Parathyroid adenoma (tissue), 2 donors: ENCODE measurements around the gene NOL3.
A peak's percentile ranks its signal among the peaks of the same experiment; 100 is the strongest.

Source experiments
- H2AFZ ChIP-seq: fragments of 300-600 bp; sonication (generic); one replicate; pipeline ENCODE4 v1.7.0; 2017; ENCODE audit warnings: antibody characterized with exemption, mild to moderate bottlenecking
- H3K27ac ChIP-seq: fragments of 300-600 bp; sonication (generic); one replicate; pipeline ENCODE4 v1.7.0; 2017
- H3K27me3 ChIP-seq: fragments of 300-600 bp; sonication (generic); one replicate; pipeline ENCODE4 v1.7.0; 2017; ENCODE audit warnings: low read length; ENCODE audit not compliant: control insufficient read depth, insufficient read depth
- H3K36me3 ChIP-seq: fragments of 300-600 bp; sonication (generic); one replicate; pipeline ENCODE4 v1.7.0; 2017; ENCODE audit warnings: low read length; ENCODE audit not compliant: control insufficient read depth, insufficient read depth
- H3K4me1 ChIP-seq: fragments of 300-600 bp; sonication (generic); one replicate; pipeline ENCODE4 v1.7.0; 2017; ENCODE audit warnings: control low read depth
- H3K4me2 ChIP-seq: fragments of 300-600 bp; sonication (generic); one replicate; pipeline ENCODE4 v1.7.0; 2017; ENCODE audit warnings: low read length
- H3K4me3 ChIP-seq: fragments of 300-600 bp; sonication (generic); one replicate; pipeline ENCODE4 v1.7.0; 2017; ENCODE audit warnings: low read depth, low read length
- H3K79me2 ChIP-seq: fragments of 300-600 bp; sonication (generic); one replicate; pipeline ENCODE4 v1.7.0; 2017; ENCODE audit warnings: control low read depth
- H3K9ac ChIP-seq: fragments of 300-600 bp; sonication (generic); one replicate; pipeline ENCODE4 v1.7.0; 2017; ENCODE audit warnings: mild to moderate bottlenecking
- H3K9me3 ChIP-seq: fragments of 300-600 bp; sonication (generic); one replicate; pipeline ENCODE4 v1.7.0; 2017; ENCODE audit warnings: low read length; ENCODE audit not compliant: control insufficient read depth
- CTCF ChIP-seq: fragments of 300-600 bp; sonication (generic); IDR thresholded peaks from one replicate; pipeline ENCODE4 v1.7.0; 2017; ENCODE audit warnings: antibody characterized with exemption, mild to moderate bottlenecking
- donor health status: primary hyperparathyroidism.

Gene NOL3

DNA sequence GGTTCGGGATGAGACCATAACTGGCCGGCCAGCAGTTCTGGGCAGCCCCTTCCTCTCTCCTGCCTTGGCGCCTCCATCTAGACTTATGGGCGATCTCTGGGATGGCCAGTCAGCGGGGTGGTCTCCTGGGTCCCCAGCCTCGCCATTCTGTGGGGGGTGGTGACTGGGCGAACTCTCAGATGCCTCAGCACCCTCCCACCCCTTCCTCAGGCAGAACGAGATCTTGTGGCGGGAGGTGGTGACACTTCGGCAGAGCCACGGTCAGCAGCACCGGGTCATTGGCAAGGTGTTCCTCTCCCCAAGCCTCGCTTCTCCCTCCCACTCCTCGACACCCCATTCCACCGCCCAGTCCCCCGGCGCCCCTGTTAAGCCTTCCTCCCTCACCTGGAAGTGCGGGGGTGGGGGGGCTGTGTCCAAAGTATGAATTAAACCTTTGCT, 4.2 kb upstream of the NOL3 start:
- no peaks in the 10 kb centered on the region for H3K27me3 ChIP-seq
- peaks cover 24% of the 10 kb centered on the region for H3K4me1 ChIP-seq
- no peak for TF ChIP-seq CTCF
- no peaks in the 10 kb centered on the region for H3K9me3 ChIP-seq
- H3K27ac ChIP-seq: no peak overlapping the region
- no peaks in the 10 kb centered on the region for H3K79me2 ChIP-seq
- no peak overlapping the region for H2AFZ ChIP-seq
- no peak overlapping the region for H3K4me3 ChIP-seq
- no peaks in the 10 kb centered on the region for H3K36me3 ChIP-seq
- no peak overlapping the region for H3K4me2 ChIP-seq
- H3K9ac ChIP-seq: no peak overlapping the region

- no peaks in the 10 kb centered on the region for H3K27me3 ChIP-seq
- H3K4me1 ChIP-seq: peaks cover 22% of the 10 kb centered on the region
These were observed 3.7 kb upstream of the NOL3 start for GRCh38 chr16:67166598-67167168.

GRCh38 chr16:67167588-67167987, 2.8 kb upstream of the NOL3 start:
- no peak overlapping the region for H3K9ac ChIP-seq

More at GRCh38 chr16:67166598-67167168, 3.7 kb upstream of the NOL3 start:
- Histone ChIP-seq H3K36me3 (no peaks in the 10 kb centered on the region), H3K9ac (no peak overlapping the region), H3K27ac (no peak overlapping the region), H3K4me3 (no peak overlapping the region), H3K4me2 (no peak overlapping the region), H3K9me3 (no peaks in the 10 kb centered on the region), H3K79me2 (no peaks in the 10 kb centered on the region), H2AFZ (no peak overlapping the region)
- TF ChIP-seq CTCF: no peak

GRCh38 chr16:67169011-67169451, 1.3 kb upstream of the NOL3 start:
- TF ChIP-seq CTCF: no peak
- no peak overlapping the region for H3K4me2 ChIP-seq
- H3K36me3 ChIP-seq: no peaks in the 10 kb centered on the region
- no peak overlapping the region for H3K9ac ChIP-seq
- H3K4me1 ChIP-seq: peaks cover 27% of the 10 kb centered on the region
- H2AFZ ChIP-seq: no peak overlapping the region
- H3K4me3 ChIP-seq: no peak overlapping the region
- H3K79me2 ChIP-seq: no peaks in the 10 kb centered on the region
- no peaks in the 10 kb centered on the region for H3K27me3 ChIP-seq
- no peak overlapping the region for H3K27ac ChIP-seq
- H3K9me3 ChIP-seq: no peaks in the 10 kb centered on the region

More at GRCh38 chr16:67167588-67167987, 2.8 kb upstream of the NOL3 start:
- no peak for TF ChIP-seq CTCF
- Histone ChIP-seq H3K27ac (no peak overlapping the region), H3K4me3 (no peak overlapping the region), H3K79me2 (no peaks in the 10 kb centered on the region), H3K9me3 (no peaks in the 10 kb centered on the region), H2AFZ (no peak overlapping the region), H3K4me2 (no peak overlapping the region), H3K4me1 (peaks cover 22% of the 10 kb centered on the region), H3K36me3 (no peaks in the 10 kb centered on the region), H3K27me3 (no peaks in the 10 kb centered on the region)

GRCh38 chr16:67169642-67170167, 633 bp upstream of the NOL3 start:
- Histone ChIP-seq H3K4me1 (peaks cover 30% of the 10 kb centered on the region), H3K27ac (peak overlapping the region; percentile 85)

More at GRCh38 chr16:67169642-67170167, 633 bp upstream of the NOL3 start:
- Histone ChIP-seq H3K36me3 (no peaks in the 10 kb centered on the region), H3K9ac (no peak overlapping the region), H3K79me2 (no peaks in the 10 kb centered on the region), H2AFZ (peak overlapping the region; percentile 77), H3K9me3 (no peaks in the 10 kb centered on the region), H3K4me3 (peak overlapping the region; percentile 44), H3K4me2 (peak overlapping the region; percentile 87), H3K27me3 (no peaks in the 10 kb centered on the region)
- peak; percentile 28 for TF ChIP-seq CTCF
